Nephron progenitor cell (in vitro differentiated cells): ENCODE data around the gene FIZ1.

Experiments
- DNase-seq: peaks from one replicate; pipeline ENCODE4 v3.0.0; 2021
- H3K27ac Mint-ChIP-seq: 2 replicates; pipeline ENCODE4 v1.8.0; 2021; ENCODE audit warnings: mild to moderate bottlenecking, moderate library complexity, mixed read lengths
- H3K27me3 Mint-ChIP-seq: 2 replicates; pipeline ENCODE4 v1.8.0; 2021; ENCODE audit warnings: mild to moderate bottlenecking, low read depth, mixed read lengths; ENCODE audit not compliant: poor library complexity
- H3K36me3 Mint-ChIP-seq: 2 replicates; pipeline ENCODE4 v1.8.0; 2021; ENCODE audit warnings: low read depth, mixed read lengths
- H3K4me1 Mint-ChIP-seq: 2 replicates; pipeline ENCODE4 v1.8.0; 2021; ENCODE audit warnings: mixed read lengths
- H3K4me3 Mint-ChIP-seq: 2 replicates; pipeline ENCODE4 v1.8.0; 2021; ENCODE audit warnings: mild to moderate bottlenecking, moderate library complexity, mixed read lengths
- H3K9me3 Mint-ChIP-seq: 2 replicates; pipeline ENCODE4 v1.8.0; 2021; ENCODE audit warnings: mild to moderate bottlenecking, moderate library complexity, mixed read lengths
- TF ChIP-seq, protein P1 (sequence below): fragments of 200-600 bp; sonication (generic); IDR thresholded peaks from 2 replicates; pipeline ENCODE4 v1.5.0; 2021; ENCODE audit warnings: antibody characterized with exemption

FIZ1 gene

DNA sequence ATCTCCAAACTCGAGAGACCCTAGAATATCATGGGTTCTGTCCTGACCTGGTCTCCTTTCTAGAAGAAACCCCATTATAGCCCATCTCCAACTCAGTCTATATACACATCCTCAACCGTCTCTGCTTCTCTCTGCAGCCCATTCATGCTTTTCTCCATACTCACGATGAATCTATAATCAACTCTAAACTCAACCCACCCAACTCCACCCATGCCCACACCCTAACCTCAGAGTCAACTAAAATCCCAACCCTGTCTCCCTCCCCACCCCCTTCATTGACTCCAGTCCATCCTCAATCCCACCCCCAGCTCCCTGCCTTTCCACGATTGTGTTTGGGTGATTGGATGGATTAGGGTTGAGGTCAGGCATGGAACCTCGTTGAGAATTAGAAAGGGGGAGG lies 55.8 kb downstream of the FIZ1 start:
- H3K9me3 Mint-ChIP-seq, result peaks cover 11% of the 10 kb centered on the region
- TF ChIP-seq, protein P1, sequence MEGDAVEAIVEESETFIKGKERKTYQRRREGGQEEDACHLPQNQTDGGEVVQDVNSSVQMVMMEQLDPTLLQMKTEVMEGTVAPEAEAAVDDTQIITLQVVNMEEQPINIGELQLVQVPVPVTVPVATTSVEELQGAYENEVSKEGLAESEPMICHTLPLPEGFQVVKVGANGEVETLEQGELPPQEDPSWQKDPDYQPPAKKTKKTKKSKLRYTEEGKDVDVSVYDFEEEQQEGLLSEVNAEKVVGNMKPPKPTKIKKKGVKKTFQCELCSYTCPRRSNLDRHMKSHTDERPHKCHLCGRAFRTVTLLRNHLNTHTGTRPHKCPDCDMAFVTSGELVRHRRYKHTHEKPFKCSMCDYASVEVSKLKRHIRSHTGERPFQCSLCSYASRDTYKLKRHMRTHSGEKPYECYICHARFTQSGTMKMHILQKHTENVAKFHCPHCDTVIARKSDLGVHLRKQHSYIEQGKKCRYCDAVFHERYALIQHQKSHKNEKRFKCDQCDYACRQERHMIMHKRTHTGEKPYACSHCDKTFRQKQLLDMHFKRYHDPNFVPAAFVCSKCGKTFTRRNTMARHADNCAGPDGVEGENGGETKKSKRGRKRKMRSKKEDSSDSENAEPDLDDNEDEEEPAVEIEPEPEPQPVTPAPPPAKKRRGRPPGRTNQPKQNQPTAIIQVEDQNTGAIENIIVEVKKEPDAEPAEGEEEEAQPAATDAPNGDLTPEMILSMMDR, result no peak

DNA sequence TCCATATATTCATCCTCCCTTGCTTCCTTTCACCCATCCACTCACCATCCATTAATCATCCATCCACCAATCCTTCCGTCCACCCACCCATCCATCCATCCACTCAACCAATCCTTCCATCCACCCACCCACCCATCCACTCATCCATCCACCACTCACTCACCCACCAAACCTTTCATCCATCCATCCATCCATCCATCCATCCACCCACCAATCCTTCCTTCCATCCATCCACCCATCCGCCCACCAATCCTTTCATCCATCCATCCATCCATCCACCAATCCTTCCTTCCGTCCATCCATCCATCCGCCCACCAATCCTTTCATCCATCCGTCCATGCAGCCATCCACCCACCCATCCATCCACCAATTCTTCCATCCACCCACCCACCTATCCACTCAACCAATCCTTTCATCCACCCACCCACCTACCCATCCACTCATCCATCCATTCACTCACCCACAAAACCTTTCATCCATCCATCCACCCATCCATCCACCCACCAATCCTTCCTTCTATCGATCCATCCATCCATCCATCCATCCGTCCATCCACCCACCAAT lies 56.9 kb downstream of the FIZ1 start:
- Mint-ChIP-seq H3K4me1 (peaks cover 66% of the 10 kb centered on the region), H3K4me3 (no peak overlapping the region), H3K9me3 (peaks cover 11% of the 10 kb centered on the region), H3K36me3 (no peaks in the 10 kb centered on the region), H3K27ac (no peak overlapping the region), H3K27me3 (peaks cover 29% of the 10 kb centered on the region)
- TF ChIP-seq, protein P1, result no peak
- no peak for DNase-seq

More for the DNA sequence above, 55.8 kb downstream of the FIZ1 start:
- Mint-ChIP-seq H3K27ac (no peak overlapping the region), H3K4me3 (no peak overlapping the region), H3K27me3 (peaks cover 29% of the 10 kb centered on the region), H3K4me1 (peaks cover 71% of the 10 kb centered on the region), H3K36me3 (no peaks in the 10 kb centered on the region)
- DNase-seq, result no peak
